SK-N-SH (cell line): ENCODE measurements around the gene SRCIN1.

Experiments
- EP300 ChIP-seq, 2 experiments: IDR thresholded peaks; 2 replicates each; pipeline versions ENCODE4 v1.4.0 to v1.6.1; 2012; ENCODE audit warnings: borderline replicate concordance in 1 of 2, low read depth in 1 of 2, low read length in 1 of 2
- EZH2phosphoT487 ChIP-seq: fragments of 200-600 bp; sonication (generic); IDR thresholded peaks from 2 replicates; pipeline ENCODE4 v1.6.1; 2017; ENCODE audit warnings: low read depth, mixed run types, mild to moderate bottlenecking, antibody characterized with exemption, moderate library complexity, borderline replicate concordance
- NRF1 ChIP-seq: IDR thresholded peaks from 2 replicates; pipeline ENCODE4 v1.6.1; 2012; ENCODE audit warnings: low read depth, mild to moderate bottlenecking, low read length
- POLR2AphosphoS5 ChIP-seq: IDR thresholded peaks from 2 replicates; pipeline ENCODE4 v1.6.1; 2012; ENCODE audit warnings: low read depth, low read length
- RXRA ChIP-seq: IDR thresholded peaks from 2 replicates; pipeline ENCODE4 v1.4.0; 2012; ENCODE audit warnings: low read depth, mild to moderate bottlenecking, borderline replicate concordance
- SMC3 ChIP-seq: IDR thresholded peaks from 2 replicates; pipeline ENCODE4 v1.6.1; 2012; ENCODE audit warnings: low read depth, low read length, improper control_type of control experiment
- TAF1 ChIP-seq: IDR thresholded peaks from 2 replicates; pipeline ENCODE4 v1.6.1; 2012; ENCODE audit warnings: low read depth, mild to moderate bottlenecking, low read length, moderate library complexity, borderline replicate concordance
- YY1 ChIP-seq: IDR thresholded peaks from 2 replicates; pipeline ENCODE4 v1.4.0; 2012; ENCODE audit warnings: low read depth, mild to moderate bottlenecking
- TF ChIP-seq, protein P1 (sequence below): fragments of 150-350 bp; IDR thresholded peaks from 2 replicates; pipeline ENCODE4 v1.6.1; 2017; ENCODE audit warnings: antibody characterized with exemption, low read length, low read depth, borderline replicate concordance
- TF ChIP-seq, protein P2 (sequence below): fragments of 200-600 bp; sonication (generic); IDR thresholded peaks from 2 replicates; pipeline ENCODE4 v1.6.1; 2017; ENCODE audit warnings: antibody characterized with exemption, mild to moderate bottlenecking, moderate library complexity
- TF ChIP-seq, protein P3 (sequence below): IDR thresholded peaks from 2 replicates; pipeline ENCODE4 v1.4.0; 2012; ENCODE audit warnings: low read depth
- TF ChIP-seq, protein P4 (sequence below): IDR thresholded peaks from 2 replicates; pipeline ENCODE4 v1.6.1; 2012; ENCODE audit warnings: mild to moderate bottlenecking, low read depth, low read length, moderate library complexity
- TF ChIP-seq, protein P5 (sequence below): IDR thresholded peaks from 2 replicates; pipeline ENCODE4 v1.4.0; 2012; ENCODE audit warnings: low read depth, borderline replicate concordance

DNA sequence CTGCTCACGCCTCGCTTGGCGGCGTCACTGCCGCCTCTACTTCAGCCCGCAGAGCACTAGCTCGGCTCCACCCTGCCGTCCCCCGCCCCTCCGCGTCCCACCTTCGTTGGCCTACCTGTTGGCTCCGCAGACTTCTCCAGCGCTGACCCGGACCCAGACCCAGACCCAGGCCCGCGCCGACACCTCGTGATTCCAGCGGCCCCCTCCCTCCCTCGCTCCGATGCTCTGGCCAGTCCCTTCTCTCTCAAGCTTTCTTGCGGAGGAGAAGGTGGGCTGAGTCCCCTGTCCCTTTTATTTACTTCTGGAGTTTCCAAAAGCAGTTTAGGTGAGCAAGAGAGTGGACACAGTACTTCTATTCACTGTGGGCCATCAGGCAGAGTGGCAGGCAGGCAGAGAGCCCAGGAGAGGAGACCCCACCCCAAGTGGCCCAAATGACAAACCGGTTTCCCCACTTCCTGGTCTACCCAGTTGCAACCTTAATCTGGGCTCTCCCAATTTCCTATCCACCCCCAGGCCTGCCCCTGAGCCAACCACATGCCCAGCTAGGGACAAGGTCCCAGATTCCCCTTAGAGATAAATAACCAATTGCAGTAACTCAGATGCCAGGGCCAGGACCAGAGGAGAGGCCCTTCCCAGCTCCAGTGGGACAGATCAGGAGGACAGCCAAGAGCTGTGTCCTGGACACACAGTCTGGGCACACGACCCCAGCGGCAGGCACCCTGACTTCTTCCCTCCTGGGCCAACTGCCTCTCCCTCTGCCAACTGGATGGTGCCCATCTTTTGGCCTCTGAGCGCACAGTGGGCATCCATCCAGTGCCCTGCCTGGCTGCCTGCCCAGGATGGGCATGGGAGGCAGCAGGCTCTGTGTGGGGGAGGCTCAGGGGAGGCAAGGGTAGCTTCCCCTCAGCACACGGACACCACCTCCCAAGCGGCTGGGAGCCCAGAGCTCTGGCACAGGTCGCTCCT, 1.2 kb upstream of the SRCIN1 start:
- TF ChIP-seq, protein P1, sequence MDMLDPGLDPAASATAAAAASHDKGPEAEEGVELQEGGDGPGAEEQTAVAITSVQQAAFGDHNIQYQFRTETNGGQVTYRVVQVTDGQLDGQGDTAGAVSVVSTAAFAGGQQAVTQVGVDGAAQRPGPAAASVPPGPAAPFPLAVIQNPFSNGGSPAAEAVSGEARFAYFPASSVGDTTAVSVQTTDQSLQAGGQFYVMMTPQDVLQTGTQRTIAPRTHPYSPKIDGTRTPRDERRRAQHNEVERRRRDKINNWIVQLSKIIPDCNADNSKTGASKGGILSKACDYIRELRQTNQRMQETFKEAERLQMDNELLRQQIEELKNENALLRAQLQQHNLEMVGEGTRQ: no peak
- TF ChIP-seq NRF1 (no peak), RXRA (no peak), TAF1 (no peak), SMC3 (no peak), EP300 (IDR thresholded peaks at IDR 0.05; ENCODE audit: borderline replicate concordance in 1 of 2, low read depth in 1 of 2, low read length in 1 of 2) (no peak), EZH2phosphoT487 (no peak), POLR2AphosphoS5 (no peak), YY1 (no peak)
- TF ChIP-seq, protein P2, sequence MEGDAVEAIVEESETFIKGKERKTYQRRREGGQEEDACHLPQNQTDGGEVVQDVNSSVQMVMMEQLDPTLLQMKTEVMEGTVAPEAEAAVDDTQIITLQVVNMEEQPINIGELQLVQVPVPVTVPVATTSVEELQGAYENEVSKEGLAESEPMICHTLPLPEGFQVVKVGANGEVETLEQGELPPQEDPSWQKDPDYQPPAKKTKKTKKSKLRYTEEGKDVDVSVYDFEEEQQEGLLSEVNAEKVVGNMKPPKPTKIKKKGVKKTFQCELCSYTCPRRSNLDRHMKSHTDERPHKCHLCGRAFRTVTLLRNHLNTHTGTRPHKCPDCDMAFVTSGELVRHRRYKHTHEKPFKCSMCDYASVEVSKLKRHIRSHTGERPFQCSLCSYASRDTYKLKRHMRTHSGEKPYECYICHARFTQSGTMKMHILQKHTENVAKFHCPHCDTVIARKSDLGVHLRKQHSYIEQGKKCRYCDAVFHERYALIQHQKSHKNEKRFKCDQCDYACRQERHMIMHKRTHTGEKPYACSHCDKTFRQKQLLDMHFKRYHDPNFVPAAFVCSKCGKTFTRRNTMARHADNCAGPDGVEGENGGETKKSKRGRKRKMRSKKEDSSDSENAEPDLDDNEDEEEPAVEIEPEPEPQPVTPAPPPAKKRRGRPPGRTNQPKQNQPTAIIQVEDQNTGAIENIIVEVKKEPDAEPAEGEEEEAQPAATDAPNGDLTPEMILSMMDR: no peak; the same call in 1 of the 2 replicates
- TF ChIP-seq, protein P3, sequence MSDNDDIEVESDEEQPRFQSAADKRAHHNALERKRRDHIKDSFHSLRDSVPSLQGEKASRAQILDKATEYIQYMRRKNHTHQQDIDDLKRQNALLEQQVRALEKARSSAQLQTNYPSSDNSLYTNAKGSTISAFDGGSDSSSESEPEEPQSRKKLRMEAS: no peak
- TF ChIP-seq, protein P4, sequence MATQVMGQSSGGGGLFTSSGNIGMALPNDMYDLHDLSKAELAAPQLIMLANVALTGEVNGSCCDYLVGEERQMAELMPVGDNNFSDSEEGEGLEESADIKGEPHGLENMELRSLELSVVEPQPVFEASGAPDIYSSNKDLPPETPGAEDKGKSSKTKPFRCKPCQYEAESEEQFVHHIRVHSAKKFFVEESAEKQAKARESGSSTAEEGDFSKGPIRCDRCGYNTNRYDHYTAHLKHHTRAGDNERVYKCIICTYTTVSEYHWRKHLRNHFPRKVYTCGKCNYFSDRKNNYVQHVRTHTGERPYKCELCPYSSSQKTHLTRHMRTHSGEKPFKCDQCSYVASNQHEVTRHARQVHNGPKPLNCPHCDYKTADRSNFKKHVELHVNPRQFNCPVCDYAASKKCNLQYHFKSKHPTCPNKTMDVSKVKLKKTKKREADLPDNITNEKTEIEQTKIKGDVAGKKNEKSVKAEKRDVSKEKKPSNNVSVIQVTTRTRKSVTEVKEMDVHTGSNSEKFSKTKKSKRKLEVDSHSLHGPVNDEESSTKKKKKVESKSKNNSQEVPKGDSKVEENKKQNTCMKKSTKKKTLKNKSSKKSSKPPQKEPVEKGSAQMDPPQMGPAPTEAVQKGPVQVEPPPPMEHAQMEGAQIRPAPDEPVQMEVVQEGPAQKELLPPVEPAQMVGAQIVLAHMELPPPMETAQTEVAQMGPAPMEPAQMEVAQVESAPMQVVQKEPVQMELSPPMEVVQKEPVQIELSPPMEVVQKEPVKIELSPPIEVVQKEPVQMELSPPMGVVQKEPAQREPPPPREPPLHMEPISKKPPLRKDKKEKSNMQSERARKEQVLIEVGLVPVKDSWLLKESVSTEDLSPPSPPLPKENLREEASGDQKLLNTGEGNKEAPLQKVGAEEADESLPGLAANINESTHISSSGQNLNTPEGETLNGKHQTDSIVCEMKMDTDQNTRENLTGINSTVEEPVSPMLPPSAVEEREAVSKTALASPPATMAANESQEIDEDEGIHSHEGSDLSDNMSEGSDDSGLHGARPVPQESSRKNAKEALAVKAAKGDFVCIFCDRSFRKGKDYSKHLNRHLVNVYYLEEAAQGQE: no peak
- TF ChIP-seq, protein P5, sequence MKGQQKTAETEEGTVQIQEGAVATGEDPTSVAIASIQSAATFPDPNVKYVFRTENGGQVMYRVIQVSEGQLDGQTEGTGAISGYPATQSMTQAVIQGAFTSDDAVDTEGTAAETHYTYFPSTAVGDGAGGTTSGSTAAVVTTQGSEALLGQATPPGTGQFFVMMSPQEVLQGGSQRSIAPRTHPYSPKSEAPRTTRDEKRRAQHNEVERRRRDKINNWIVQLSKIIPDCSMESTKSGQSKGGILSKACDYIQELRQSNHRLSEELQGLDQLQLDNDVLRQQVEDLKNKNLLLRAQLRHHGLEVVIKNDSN: no peak
